Stimulated activated CD4-positive, alpha-beta T cell treated with anti-CD3 and anti-CD28 coated beads, TNF-alpha, amount 100 ng/mL, for 48 hours (primary cell): Measurements from ENCODE around the gene CIC.
A peak's percentile ranks its signal among the peaks of the same experiment; 100 is the strongest.
"Not testable (repeated sequence)": the region's sequence is repeated elsewhere in the genome, so short reads cannot be mapped to it uniquely, and the experiment has no call there.

Experiments used
- DNase-seq, 3 donors: peaks; one replicate each; pipeline ENCODE4 v3.0.0-alpha.2; 2020; ENCODE audit warnings: low read depth in 3 of 3

The CIC gene

GRCh38 chr19:42255766-42256745 is 13.0 kb upstream of the CIC start:
- DNase-seq: no peak

GRCh38 chr19:42257842-42258241 is 11.2 kb upstream of the CIC start:
- DNase-seq: not testable (repeated sequence)

- DNase-seq: no peak
Measured at GRCh38 chr19:42261763-42262162, 7.3 kb upstream of the CIC start.

- DNase-seq: not testable (repeated sequence)
Measured at GRCh38 chr19:42266105-42266504, 2.9 kb upstream of the CIC start.

GRCh38 chr19:42266928-42267603 is 2.0 kb upstream of the CIC start:
- not testable (repeated sequence) for DNase-seq

DNA sequence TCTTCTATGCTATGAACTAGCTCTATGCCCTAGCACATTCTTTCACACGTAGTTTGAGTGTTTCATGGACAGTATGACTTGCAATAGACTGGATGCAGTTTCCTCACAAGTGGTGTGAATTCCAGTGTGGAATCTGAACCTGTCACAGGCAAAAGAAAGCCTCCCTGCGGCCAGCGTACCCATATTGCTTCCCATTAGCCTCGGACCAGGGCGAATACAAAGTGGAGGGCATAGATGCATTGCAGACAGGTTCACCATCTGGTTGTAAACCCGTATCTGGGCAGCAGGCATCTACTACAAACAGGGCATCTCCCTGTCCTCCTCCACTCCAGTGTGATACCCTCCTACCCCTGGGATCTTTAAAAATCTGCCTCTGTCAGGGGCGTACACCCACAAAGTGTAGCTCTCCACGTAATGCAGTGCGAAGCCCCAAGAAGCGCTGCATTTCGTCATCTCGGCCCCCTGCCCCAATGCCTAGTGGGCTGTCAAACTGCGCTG is 1.4 kb upstream of the CIC start:
- no peak for DNase-seq

DNA sequence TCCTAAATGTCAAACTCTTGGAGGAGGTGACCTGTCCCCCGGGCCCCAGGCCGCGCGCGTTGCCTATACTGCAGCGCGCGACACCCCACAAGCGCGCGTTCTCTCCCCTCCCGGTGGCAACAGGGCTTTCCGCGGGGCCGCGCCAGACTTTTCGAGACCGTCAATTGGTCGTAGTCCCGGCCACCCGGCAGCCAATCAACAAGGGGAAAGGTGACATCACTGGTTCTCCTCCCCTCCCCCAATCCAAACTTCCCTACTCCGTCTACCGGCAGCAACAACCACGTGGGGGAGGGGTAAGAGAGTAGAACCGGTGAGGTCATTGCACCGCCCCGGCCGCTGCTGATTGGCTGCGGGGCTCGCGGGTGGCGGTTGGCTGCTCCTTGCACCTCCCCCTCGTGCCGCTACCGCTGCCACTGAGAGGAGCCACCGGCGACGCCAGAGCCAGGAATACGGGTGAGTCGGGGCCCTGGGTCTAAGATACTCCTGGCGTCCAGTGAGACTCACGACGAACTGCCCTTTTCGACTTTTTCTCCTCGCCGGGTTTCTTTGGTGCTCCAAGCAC is 829 bp upstream of the CIC start:
- peak; percentile 96 to 99 (median 98) for DNase-seq

DNA sequence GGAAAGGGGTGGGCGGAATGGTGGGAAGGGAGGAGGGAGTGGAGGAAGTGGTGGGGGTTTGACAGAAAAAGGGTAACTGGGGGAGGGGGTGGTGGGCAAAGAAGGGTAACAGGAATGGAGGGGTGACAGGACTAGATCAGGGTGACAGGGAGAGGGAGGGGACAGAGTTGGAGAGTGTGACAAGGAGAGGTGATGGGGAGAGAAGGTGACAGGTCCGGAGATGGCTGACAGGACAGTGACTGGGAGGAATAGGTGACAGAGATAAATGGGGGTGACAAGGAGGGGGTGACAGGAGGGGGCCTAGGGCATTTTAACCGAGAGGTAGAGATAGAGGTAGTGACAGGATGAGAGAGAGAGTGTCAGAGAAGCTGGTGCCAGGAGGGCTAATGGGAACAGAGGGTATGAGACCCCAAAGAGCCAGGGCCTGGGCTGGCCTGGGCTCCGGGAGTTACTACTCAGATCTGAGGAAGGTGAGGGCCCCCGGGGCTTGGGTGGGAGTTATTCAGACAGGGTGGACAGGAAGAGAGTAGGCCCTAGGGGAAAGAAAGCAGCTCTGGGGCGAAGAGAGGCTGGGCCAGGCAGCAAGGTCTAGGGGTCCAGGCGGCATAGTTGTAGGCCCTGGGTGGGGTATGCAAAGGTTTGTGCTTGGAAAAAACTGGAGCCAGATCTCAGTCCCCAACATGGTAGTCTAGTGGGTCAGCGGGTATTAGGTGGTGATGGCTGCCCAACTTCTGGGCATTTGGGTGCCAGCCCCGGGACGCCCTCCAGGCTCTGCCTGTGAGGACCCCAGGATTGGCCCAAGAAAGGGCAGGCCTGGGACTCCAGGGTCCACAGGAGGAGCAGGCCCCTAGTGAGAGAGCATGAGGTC is 660 bp downstream of the CIC start:
- no peak for DNase-seq

GRCh38 chr19:42270346-42271044 is 1.4 kb downstream of the CIC start:
- DNase-seq: peak in 2 of 3 donors; percentile 62 to 66

DNA sequence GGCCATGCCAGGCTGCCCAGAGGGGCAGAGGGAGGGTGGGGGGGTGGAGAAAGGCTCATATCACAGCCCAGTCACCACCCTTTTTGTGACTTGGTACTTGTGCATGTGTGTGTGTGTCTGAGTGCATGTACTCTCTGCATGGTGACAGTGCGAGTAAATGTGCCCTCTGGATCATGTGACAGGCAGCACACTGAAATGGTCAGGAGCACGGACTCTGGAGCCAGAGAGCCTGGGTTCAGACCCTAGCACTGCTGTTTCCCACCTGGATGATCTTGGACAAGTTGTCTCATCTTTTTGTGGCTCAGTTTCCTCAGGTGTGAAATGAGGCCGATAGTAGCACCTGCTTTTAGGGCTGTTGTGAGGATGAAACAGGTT is 2.0 kb downstream of the CIC start:
- no peak for DNase-seq

GRCh38 chr19:42271861-42272534 is 2.9 kb downstream of the CIC start:
- no peak for DNase-seq

DNA sequence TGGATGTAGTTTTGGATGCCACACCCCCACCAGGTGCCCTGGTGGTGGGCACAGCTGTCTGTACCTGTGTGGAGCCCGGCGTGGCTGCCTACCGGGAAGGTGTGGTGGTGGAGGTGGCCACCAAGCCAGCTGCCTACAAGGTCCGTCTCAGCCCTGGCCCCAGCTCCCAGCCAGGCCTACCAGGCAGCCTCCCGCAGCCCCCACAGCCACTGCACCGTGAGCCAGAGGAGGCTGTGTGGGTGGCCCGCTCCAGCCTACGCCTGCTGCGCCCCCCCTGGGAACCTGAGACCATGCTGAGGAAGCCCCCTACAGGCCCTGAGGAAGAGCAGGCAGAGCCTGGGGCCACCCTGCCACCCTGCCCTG is 3.5 kb downstream of the CIC start:
- no peak for DNase-seq

DNA sequence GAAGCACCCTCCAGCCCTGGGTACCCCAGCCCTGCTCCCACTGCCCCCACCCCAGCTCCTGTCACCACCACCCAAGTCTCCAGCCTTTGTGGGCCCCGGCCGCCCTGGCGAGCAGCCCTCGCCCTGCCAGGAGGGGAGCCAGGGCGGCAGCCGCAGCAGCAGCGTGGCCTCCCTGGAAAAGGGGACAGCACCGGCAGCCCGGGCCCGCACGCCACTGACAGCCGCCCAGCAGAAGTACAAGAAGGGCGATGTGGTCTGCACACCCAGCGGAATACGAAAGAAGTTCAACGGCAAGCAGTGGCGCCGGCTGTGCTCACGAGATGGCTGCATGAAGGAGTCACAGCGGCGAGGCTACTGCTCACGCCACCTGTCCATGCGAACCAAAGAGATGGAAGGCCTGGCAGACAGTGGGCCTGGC is 3.9 kb downstream of the CIC start:
- DNase-seq: no peak

DNA sequence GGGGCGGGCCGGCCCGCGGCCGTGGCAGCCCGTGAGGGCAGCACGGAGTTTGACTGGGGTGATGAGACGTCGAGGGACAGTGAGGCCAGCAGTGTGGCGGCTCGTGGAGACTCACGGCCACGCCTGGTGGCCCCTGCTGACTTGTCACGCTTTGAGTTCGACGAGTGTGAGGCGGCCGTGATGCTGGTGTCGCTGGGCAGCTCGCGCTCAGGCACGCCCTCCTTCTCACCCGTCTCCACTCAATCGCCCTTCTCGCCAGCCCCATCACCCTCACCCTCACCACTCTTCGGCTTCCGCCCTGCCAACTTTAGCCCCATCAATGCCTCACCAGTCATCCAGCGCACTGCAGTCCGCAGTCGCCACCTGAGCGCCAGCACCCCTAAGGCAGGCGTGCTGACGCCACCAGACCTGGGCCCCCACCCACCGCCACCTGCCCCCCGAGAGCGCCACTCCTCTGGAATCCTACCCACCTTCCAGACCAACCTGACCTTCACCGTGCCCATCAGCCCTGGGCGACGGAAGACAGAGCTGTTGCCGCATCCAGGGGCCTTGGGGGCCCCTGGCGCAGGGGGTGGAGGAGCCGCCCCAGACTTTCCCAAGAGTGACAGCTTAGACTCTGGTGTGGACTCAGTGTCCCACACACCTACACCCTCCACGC is 4.5 kb downstream of the CIC start:
- DNase-seq: no peak

GRCh38 chr19:42274065-42274682 is 5.1 kb downstream of the CIC start:
- no peak for DNase-seq

GRCh38 chr19:42275103-42275502 is 6.1 kb downstream of the CIC start:
- DNase-seq: no peak

DNA sequence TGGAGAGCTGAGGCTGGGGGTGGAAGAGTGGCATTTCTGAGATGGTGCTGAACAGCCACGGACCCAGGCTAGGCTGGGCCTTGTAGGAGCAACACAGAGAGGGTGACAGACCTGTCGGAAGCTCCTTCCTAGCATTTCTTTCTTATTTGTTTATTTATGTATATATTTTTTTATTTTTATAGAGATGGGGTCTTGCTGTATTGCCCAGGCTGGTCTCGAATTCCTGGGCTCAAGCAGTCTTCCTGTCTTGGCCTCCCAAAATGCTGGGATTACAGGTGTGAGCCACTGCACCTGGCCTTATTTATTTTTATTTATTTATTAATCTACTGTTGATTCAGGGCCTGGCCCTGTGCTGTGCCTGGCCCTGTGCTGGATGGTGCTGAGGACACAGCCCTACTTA is 6.5 kb downstream of the CIC start:
- no peak for DNase-seq

GRCh38 chr19:42276284-42276683 is 7.2 kb downstream of the CIC start:
- no peak for DNase-seq

DNA sequence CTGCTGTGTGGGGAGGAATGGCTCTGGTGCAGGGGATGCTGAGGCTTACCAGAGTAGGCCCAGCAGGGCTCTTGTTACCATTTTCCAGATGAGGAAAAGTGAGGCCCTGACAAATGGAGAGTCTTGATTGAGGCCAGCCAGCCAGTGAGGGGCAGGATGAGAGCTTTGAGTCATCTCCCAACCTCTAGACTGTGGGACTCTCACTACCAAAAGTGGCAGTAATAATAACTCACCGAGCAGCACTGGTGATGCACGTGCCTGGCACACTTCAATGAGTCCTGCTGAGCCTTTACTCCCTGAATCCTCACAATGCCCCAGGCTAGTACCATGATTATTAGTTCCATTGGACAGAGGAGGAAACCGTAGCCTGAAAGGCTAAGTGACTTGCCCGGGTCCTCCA is 7.8 kb downstream of the CIC start:
- no peak for DNase-seq
